HUDEP-2 (cell line): ENCODE data around the gene RUNX2.

Source experiments
- DNase-seq, 76 experiments: peaks; one replicate each; lab custom pipeline; 2025; ENCODE audit not compliant: unreplicated experiment in 76 of 76; lab: John Stamatoyannopoulos, UW

RUNX2 gene

DNA sequence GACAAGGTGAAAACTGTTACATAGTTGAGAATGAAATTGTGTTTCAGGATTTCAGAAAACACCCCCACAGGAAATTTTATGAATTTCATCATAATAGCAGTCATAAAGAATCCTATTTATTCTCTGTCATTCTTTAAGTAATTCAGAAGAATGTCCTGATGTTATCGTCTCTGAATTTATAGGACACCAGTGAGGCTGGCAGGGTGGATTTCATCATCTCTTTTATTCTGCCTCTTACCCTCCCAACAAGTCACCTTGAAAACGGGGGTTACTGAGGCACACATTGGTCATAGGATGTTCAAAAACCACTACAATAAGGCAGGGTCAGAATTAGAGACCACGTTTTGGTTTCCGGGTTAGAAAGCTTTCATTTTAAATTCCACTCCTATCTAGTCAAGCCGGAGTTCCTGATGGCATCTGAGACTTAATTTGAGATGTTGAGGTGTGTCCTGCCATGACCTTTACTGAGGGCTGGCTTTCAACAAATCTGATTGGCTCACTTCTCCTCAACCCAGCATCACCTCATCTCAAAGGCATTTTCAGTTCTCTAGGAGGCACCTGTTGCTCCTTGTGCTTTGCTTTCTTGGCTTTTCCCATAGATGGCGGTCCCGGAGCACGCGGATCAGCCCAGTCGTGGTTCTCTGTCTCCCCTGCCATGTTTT is 280.3 kb downstream of the RUNX2 start:
- no peak for DNase-seq

DNA sequence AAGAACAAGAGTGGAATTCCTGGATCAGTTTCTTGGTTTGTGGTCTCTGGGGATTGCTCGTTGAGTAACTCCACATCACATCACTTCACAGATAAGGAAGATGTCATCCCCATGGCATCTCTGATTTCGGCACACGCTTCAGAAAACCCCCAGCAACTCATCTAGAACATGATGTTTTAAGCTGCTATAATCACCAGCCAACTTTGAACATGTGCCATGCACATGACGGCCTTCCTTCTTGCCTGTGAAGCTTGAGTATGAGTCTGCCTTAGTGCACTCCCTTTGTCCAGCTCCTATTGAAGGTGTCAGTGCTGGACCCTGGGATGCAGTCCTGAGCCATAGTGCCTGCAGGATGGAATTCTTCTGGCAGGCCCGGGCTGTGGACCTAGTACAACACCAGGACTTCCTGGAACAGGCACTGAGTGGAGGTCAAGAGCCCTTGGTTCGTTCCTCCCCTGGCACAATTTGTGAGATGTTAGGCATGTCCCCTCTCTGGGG is 281.1 kb downstream of the RUNX2 start:
- no peak for DNase-seq

DNA sequence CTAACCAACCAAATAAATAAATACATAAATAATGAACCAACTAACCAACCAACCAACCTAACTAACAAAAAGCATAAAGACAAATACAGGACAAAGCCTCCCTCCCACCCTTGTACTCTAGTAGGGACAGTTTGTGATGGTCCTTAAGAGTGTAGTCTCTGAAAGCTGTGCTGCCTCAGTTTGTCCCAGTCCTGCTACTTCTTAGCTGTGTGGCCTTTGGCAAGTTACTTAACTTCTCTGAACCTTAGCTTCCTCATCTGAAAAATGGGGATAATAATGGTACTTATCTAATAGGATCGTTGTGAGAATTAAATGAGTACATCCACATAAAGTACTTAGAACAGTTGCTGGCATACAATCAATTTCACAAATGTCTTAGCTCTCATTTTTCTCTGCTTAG is 282.2 kb downstream of the RUNX2 start:
- no peak for DNase-seq

DNA sequence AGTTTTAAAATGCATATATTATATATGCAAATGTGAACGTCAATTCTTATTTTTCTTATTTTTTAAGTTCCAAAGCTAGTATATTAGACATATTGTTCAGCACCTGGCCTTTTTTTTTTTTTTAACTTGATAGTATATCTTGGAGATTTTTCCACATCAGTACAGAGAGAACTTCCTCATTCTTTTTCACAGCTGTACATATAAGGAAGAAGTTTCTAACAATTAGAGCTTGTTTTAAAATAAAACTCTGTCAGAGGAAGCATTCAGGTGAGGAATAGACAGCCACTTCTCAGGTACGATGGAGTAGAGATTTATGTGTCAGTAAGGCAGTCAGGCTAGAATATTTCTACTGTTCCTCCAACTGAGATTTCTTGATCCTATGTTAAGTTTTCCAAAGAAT is 282.7 kb downstream of the RUNX2 start:
- DNase-seq: no peak

DNA sequence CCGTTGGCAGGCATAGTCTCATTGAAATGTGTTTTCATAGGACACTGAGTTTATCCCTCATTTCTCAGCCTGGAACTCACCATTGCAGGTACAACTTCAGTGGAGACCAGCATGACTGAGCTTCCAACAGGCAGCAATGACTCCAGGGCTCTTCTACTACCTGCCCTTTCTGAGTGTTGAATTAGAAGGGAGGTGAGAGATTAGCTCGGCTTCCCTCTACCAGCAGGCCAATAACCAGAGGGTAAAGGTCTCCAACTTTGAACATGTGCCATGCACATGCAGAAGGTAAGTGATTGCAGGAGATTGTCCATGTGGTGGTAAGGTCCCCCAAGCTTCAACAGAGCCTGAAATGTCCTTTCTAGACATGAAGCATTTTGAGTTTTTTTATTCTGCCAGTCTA is 283.4 kb downstream of the RUNX2 start:
- DNase-seq: no peak

DNA sequence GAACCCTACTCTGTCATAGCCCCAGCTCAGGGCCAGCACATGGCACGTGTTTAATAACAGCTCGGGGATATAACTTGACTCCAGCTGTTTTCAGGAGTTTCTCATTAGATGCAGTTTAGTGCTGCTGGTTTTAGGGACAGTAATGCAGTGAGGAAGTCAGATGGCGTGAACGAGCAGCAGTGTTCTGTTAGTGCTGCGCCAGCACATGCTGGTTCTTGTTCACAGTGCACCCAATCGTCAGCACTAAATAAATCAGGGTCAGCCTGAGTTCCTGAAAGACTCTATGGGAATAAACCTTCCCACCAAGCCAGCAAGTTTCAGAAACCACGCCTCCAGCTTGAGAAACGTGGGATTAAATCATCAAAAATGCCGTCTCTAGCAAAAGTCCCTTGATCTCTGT is 285.5 kb downstream of the RUNX2 start:
- DNase-seq: no peak

DNA sequence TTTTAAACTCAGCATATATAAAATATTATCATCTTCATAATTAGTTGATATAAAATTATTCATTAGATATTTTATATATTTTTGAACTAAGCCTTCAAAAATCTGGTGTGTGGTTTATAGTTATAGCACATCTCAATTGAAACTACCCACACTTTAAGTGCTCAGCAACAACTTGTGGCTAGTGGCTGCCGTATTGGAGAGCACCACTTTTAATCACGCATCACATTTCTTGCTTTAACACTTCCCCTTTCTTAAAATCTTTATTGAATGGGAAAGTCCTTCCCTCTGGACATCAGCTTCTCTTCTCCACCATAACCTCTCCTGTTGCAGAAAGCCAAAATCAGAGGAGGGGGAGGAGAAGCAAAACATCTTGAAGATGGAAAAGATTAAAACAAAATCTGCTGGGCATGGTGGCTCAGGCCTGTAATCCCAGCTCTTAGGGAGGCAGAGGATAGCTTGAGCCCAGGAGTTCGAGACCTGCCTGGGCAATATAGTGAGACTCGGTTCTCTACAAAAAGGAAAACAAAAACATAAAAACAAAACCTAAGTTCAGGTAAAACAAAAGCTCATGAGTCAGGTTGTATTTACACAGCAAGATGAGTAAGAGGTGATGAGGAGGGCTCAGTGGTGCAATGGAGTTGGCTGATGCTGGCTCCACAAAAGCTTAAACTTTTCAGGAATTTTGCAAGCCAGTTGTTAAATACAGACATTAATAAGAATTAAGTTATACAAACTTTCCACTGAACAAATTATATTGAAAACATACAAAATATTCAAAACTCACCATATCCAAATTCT is 286.6 kb downstream of the RUNX2 start:
- DNase-seq: no peak

DNA sequence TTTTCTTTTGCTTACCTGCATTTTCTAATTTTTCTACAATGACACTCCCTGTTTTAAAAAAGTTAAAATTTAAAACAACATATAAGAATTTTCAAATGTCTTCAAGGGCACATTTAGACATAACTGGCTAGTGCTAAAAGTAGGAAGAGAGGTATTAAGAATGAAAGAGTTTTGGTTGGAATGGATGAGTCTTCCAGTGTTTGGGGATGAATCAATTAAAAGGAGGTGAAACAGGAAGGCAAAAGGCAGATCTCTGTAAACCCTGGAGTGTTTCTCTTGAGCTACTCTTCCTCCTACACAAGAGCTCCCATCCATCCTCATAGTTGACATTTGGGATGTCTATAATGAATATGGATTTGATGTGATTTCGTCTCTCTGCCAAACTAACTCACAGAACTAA is 288.1 kb downstream of the RUNX2 start:
- DNase-seq: no peak

DNA sequence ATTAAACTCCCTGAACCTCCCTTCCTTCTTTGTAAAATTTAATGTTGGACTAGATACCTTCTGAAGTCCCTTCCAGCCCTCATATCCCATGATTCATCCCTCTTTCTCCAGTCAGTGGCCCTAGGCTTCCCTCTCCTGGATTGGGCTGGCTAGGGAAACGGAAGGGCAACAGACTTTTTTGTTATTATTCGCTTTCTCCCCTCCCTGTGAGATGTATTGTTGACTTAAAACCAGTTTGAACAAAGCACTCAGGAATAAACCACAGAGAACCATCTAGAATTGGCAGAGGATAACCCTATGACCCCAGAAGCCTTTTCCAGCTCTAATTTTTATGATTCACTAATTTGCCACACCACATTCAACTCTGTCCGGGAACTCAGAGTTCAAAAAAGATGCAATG is 289.3 kb downstream of the RUNX2 start:
- no peak for DNase-seq

DNA sequence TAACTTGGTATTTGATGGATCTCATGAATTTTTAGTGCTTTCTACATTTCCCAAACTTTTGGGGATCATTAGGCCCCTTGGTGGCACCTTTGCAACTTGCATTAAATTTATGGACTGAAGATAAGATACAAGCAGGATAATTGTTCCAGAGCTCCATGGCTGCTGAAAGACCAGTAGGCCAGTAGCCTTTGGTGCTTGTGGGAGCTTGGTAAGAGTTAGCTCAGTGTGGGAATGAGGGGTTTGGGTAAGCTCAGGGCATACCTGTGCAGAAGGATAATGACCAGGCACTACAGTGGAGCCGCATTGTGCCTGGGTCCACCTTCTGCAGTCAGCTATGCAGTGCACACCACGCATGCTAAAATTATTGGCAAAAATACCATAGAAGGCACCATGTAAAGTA is 290.1 kb downstream of the RUNX2 start:
- DNase-seq: no peak

DNA sequence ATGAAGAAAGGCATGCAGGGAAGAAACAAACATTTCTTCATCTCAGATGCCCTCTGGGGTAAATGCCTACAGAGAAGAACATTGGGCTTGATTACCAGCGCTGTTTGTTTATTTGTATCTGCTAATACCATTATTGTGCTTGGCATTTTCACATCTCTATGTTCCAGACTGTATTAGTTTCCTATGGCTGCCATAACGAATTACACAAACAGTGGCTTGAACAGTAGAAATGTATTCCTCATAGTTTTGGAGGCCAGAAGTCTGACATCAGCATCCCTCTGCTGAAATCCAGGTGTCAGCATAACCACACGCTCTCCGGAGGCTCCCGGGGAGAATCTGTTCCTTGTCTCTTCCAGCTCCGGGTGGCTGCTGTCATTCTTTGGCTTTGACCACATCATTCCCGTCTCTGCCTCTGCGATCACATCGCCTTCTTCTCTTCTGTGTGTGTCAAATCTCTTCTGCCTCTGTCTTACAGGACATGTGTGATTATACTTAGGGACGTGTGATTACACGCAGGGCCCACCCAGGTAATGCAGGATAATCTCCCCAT is 291.2 kb downstream of the RUNX2 start:
- DNase-seq: no peak

DNA sequence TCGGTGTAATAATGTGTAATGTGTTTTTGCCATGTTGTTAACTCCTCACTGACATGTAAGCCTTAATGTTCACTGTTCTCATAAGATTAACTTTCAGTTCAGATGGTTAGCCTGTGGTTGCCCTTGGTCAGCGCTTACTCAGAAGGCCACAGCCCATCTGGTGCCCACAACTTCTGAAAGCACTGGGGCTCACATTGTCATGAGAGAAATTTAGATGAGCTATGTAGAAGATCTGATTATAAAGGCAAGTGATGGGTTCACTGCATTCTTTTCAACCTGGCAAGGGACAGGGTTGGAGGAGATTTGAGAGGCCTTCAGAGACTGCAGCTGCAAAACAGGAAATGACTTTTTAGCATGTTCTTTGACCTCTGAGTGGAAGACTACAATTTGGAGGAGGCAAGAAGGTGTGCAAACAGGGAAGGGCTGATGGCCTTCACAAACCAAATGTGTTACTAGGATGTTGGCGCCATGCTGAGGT is 291.9 kb downstream of the RUNX2 start:
- DNase-seq: no peak

DNA sequence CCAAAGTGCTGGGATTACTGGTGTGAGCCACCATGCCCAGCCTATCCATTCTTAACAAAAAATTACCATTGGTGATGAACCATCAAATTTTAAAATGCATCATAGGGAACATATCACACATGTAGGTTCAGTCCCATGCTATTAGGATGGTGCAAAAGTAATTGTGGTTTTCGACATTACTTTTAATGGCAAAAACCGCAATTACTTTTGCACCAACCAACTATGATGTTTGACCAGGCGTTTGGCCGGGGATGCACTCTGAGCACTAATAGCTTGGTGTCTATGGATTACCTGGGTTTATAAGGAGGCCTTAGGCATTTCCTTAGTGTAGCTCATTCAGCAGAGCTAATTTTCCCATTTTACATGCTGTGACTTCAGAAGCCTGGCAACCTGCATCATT is 296.1 kb downstream of the RUNX2 start:
- DNase-seq: no peak

DNA sequence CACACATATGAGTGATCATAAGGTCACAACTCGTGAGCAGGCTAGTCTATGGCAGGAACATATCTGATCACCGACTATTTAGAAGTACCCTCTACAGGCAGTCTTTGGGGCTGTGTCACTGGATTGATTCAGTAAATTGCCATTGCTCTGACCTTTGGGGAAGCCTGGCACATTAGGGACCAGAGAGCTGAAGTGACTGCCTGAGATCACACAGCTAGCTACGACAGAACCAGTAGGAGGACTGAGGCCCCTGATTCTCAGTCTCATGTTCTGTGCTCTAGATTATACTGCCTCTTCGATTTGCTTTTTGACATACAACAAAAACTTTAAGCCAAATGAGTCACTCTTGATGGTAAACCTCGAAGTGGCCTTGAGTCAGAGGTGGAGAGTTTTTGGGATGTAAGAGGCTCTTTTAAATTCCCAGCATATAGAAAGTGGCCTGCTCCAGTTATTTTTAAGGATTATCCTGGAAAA is 297.1 kb downstream of the RUNX2 start:
- DNase-seq: no peak

DNA sequence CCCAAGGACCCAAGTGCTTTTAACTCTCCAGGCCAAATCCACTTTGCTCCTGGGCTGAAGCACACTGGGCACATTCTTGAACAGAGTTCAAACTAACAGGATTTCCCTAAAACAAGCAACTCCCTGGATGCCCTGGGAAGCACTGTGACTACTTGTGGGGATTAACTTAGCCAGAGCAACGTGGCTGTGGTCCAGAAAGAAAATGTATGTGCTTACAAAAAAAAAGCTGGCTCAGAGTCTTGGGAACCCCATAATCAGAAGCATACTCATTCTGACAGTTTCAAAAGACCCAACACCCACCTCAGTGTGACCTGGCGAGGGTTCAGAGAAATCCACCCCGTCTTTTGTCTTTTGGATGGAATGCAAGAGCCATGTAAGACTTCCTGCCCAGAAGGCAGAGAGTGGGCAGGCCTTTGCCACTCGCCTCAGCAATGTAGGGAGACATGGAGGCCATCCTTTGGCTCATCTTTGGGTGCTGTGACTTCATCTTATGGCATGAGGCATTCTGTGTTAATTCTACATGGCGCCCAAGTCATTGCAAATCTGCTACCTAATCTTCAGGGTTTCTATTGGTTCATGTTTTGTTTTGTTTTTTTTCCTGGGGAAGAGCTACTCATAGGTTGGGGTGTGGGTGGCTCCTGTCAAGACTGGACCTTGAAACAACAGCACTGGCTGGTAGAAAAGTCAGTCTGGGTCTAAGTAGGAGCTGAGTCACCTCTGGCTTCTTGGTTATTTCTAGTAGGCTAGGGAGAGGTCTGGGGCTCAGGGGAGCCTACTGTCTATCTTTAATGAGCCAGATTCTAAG is 298.2 kb downstream of the RUNX2 start:
- DNase-seq: no peak

DNA sequence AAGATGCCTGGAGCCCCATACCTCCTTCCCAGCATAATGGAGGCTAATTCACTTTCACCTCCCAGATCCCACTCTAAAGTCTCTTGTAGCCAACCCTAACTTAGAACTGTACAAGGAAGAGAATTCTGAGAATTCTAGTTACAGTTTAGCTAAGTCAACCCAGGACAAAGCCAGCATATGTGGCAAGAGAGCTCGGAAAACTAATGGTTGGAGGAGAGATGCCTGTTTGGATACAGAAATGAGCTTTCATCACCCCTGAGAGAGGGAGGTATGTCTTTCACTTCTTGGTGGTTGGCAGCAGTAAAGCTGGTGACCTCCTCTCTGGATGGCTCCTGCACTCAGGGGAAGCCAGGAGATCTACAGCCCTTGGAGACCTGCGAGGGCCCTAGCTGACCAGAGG is 302.2 kb downstream of the RUNX2 start:
- DNase-seq: no peak

DNA sequence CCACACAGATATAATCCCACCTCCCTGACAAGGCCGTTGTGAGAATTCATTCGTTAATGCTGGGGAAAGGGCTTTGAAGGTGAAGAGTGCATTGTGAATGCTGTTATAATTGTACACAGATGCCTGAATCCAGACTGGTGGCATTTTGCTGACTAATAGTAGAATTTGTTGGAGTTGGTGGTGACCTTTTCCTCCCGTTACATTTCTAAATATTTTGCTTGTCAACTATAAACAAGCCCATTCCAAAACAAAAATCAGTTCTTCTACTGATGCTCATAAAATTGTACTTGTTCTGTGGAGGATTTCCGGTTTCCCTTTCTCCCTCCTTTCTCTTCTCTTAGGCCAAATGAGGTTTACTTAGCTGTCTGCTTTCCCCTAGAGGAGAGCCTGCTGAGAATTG is 302.7 kb downstream of the RUNX2 start:
- DNase-seq: no peak

DNA sequence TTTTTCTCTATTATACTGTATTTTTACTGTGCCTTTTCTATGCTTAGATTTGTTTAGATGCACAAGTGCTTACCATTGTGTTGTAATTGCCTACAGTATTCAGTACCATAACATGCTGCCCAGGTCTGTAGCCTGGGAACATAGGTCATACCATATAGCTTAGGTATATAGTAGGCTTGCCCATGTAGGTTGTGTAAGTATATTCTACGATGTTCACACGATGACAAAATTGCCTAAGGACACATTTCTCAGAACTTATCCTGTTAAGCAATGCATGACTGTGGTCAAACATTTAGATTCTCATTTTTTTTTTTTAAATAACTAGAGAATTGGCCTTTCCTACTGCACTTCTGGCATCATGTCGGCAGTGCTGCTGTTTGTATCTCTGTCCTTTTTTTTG is 303.3 kb downstream of the RUNX2 start:
- no peak for DNase-seq

DNA sequence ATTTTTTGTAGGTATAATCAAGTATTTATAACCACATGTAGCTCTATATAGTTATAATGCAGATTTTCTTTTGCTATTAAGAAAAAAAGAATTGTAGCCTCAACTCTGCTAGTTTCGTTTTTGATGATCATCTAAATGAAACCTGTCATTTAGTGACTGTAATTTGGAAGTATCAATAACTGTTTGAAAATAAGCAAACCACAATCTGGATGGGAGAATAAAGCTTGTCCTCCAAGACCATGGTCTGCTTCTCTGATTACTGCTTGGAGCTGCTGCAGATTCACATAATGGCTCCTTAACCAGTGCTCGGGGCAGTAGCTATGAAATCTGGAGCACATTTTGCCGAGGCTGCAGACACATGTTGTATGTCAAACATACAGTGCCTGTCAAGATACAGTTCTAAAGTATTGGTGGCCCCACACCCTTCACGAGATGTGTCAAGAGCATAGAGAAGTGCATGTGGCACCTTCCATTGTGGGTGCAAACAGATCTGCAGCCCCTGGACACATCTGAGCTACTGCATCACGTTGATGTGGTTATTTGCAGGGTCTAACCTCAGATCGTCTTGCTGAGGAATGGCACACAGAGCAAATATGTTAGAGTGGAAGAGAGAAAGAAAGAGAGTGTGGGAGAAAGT is 305.3 kb downstream of the RUNX2 start:
- DNase-seq: no peak

DNA sequence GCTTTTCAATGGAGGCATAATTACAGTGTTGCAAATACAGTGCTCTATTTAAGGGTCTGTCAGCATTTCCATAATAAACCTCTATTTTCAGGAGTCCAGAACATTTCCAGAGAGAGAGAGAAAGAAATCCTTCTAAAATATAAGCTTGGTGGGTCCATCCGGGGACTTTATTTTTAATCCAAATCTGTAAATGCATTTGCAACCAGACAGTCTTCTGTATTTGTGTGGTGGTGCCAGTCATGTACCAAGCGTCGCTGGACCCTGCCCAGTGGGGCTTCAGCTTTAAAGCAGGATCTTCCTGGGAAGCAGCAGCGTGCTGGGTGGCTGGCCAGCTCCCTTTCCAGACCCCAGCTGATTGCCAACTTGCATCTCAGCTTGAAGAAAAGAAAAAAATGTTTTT is 306.1 kb downstream of the RUNX2 start:
- DNase-seq: no peak
